HCT116 (cell line): ENCODE data around the gene DAPL1. TPM values are rescaled to one million over a fixed set of nuclear protein-coding genes. Genes with fewer than 3 reads are reported as not detected.

ENCODE experiments used
- ATAC-seq: fragments of 200-7000 bp; cut with Tn5 transposase; 2 replicates; pipeline ENCODE4 v1.9.1; 2020; ENCODE audit warnings: mild to moderate bottlenecking, moderate library complexity
- BruUV-seq: library from RNA; stranded (reverse); fragments of 400-500 nt; replicated peaks from 2 replicates; lab custom pipeline; 2021; lab: Mats Ljungman, UMichigan
- CTCF ChIA-PET: fragments of 300-600 bp; sonication (Branson Sonifier 250); formaldehyde crosslinking; loops from one replicate; lab custom pipeline; 2021; ENCODE audit warnings: antibody characterized with exemption; lab: Charles Lee
- POLR2A ChIA-PET: fragments of 300-600, 350-600 bp; sonication (Branson Sonifier 250); formaldehyde crosslinking; loops from one replicate; lab custom pipeline; 2021; ENCODE audit warnings: antibody characterized with exemption; lab: Charles Lee
- RAD21 ChIA-PET, 2 experiments: fragments of 300-600 bp; sonication (Branson Sonifier 250); formaldehyde crosslinking; loops; one replicate each; lab custom pipeline; 2023; ENCODE audit warnings: low total read pairs in 2 of 2; ENCODE audit not compliant: uncharacterized antibody in 2 of 2, unreplicated experiment in 2 of 2, low non-redundant PET in 1 of 2; lab: Charles Lee
- DNase-seq: peaks from one replicate; pipeline ENCODE4 v3.0.0-alpha.2; 2010; ENCODE audit warnings: low read depth, low spot score
- H2AFZ ChIP-seq: fragments of 200-600 bp; shearing (Covaris generic), sonication (generic); 2 replicates; pipeline ENCODE4 v1.6.1; 2017; ENCODE audit warnings: low read depth, mixed run types, mixed read lengths, antibody characterized with exemption, low read length; ENCODE audit not compliant: poor library complexity, severe bottlenecking
- H3K27ac ChIP-seq: 2 replicates; pipeline ENCODE4 v1.5.1; 2012; ENCODE audit warnings: low read depth, low read length
- H3K27me3 ChIP-seq: fragments of 200-600 bp; sonication (generic); 2 replicates; pipeline ENCODE4 v1.6.1; 2016; ENCODE audit warnings: mixed run types, low read length, mixed read lengths; ENCODE audit not compliant: insufficient read depth
- H3K36me3 ChIP-seq, 2 experiments: fragments of 200-500 bp in 1 of 2; fragments of 200-600 bp in 1 of 2; sonication (Bioruptor generic) in 1 of 2; sonication (generic) in 1 of 2; 2 replicates each; pipeline versions ENCODE4 v1.5.1 to v1.6.1; 2014 to 2016; ENCODE audit warnings: low read length in 2 of 2, inconsistent platforms in 1 of 2, mixed read lengths in 1 of 2, mixed run types in 1 of 2; ENCODE audit not compliant: insufficient read depth in 2 of 2, control insufficient read depth in 1 of 2
- H3K4me1 ChIP-seq, 2 experiments: fragments of 200-600 bp in 1 of 2; sonication (generic) in 1 of 2; 2 replicates each; pipeline versions ENCODE4 v1.5.1 to v1.6.1; 2012 to 2017; ENCODE audit warnings: low read length in 2 of 2, inconsistent platforms in 1 of 2, mild to moderate bottlenecking in 1 of 2, mixed read lengths in 1 of 2, mixed run types in 1 of 2, moderate library complexity in 1 of 2; ENCODE audit not compliant: insufficient read depth in 2 of 2, control insufficient read depth in 1 of 2
- H3K4me2 ChIP-seq: fragments of 200-600 bp; sonication (generic); 2 replicates; pipeline ENCODE4 v1.6.1; 2017; ENCODE audit warnings: mixed run types, low read length, mixed read lengths
- H3K4me3 ChIP-seq, 2 experiments: fragments of 200-600 bp in 1 of 2; sonication (generic) in 1 of 2; replicated peaks in 1 of 2; 2 replicates each; pipeline ENCODE4 v1.5.1; 2011 to 2016; ENCODE audit warnings: low read length in 2 of 2, control low read depth in 1 of 2, low read depth in 1 of 2, mild to moderate bottlenecking in 1 of 2, mixed read lengths in 1 of 2, mixed run types in 1 of 2
- H3K79me2 ChIP-seq: fragments of 200-600 bp; sonication (generic); 2 replicates; pipeline ENCODE4 v1.6.1; 2017; ENCODE audit warnings: mild to moderate bottlenecking, mixed run types, low read length, moderate library complexity, mixed read lengths; ENCODE audit not compliant: insufficient read depth
- H3K9ac ChIP-seq: fragments of 200-600 bp; sonication (generic); 2 replicates; pipeline ENCODE4 v1.6.1; 2016; ENCODE audit warnings: low read length, mixed read lengths
- H3K9me2 ChIP-seq: fragments of 200-600 bp; sonication (generic), shearing (Covaris generic); 2 replicates; pipeline ENCODE4 v1.6.1; 2017; ENCODE audit warnings: mixed run types, mild to moderate bottlenecking, moderate library complexity; ENCODE audit not compliant: insufficient read depth
- H3K9me3 ChIP-seq, 2 experiments: fragments of 200-500 bp in 1 of 2; fragments of 200-600 bp in 1 of 2; sonication (Bioruptor generic) in 1 of 2; sonication (generic) in 1 of 2; 2 replicates each; pipeline ENCODE4 v1.6.1; 2014 to 2017; ENCODE audit warnings: low read length in 2 of 2, mixed read lengths in 2 of 2, inconsistent platforms in 1 of 2, low read depth in 1 of 2, mild to moderate bottlenecking in 1 of 2, mixed run types in 1 of 2, moderate library complexity in 1 of 2; ENCODE audit not compliant: control insufficient read depth in 1 of 2, insufficient read depth in 1 of 2
- H4K20me1 ChIP-seq: fragments of 200-600 bp; sonication (generic), shearing (Covaris generic); 2 replicates; pipeline ENCODE4 v1.6.1; 2017; ENCODE audit warnings: mixed run types, mild to moderate bottlenecking, moderate library complexity; ENCODE audit not compliant: insufficient read depth
- CBX3 ChIP-seq: IDR thresholded peaks from 2 replicates; pipeline ENCODE4 v1.6.1; 2012; ENCODE audit warnings: low read depth
- EGR1 ChIP-seq: IDR thresholded peaks from 2 replicates; pipeline ENCODE4 v1.6.1; 2012; ENCODE audit warnings: low read depth
- ELF1 ChIP-seq: IDR thresholded peaks from 2 replicates; pipeline ENCODE4 v1.6.1; 2012; ENCODE audit warnings: low read depth, borderline replicate concordance
- EZH2 ChIP-seq: fragments of 200-600 bp; sonication (generic); IDR thresholded peaks from 2 replicates; pipeline ENCODE4 v1.6.1; 2017; ENCODE audit warnings: antibody characterized with exemption, mixed run types
- EZH2phosphoT487 ChIP-seq: fragments of 200-600 bp; IDR thresholded peaks from 2 replicates; pipeline ENCODE4 v1.6.1; 2018; ENCODE audit warnings: antibody characterized with exemption, borderline replicate concordance
- FOSL1 ChIP-seq: IDR thresholded peaks from 2 replicates; pipeline ENCODE4 v1.6.1; 2012; ENCODE audit warnings: low read depth
- JUND ChIP-seq: IDR thresholded peaks from 2 replicates; pipeline ENCODE4 v1.6.1; 2012
- POLR2A ChIP-seq: IDR thresholded peaks from 2 replicates; pipeline ENCODE4 v1.7.0; 2011; ENCODE audit warnings: borderline replicate concordance; ENCODE audit not compliant: insufficient read depth, insufficient read length; ENCODE audit errors: extremely low read depth
- POLR2AphosphoS5 ChIP-seq: IDR thresholded peaks from 2 replicates; pipeline ENCODE4 v1.6.1; 2011; ENCODE audit warnings: mild to moderate bottlenecking, low read depth, low read length, moderate library complexity
- RAD21 ChIP-seq: IDR thresholded peaks from 2 replicates; pipeline ENCODE4 v1.6.1; 2012; ENCODE audit warnings: low read depth, mild to moderate bottlenecking
- SRF ChIP-seq: IDR thresholded peaks from 2 replicates; pipeline ENCODE4 v1.6.1; 2012; ENCODE audit warnings: low read depth
- TCF7L2 ChIP-seq: IDR thresholded peaks from 2 replicates; pipeline ENCODE4 v1.7.0; 2011; ENCODE audit warnings: borderline replicate concordance, inconsistent platforms; ENCODE audit not compliant: insufficient read depth, insufficient read length; ENCODE audit errors: extremely low read depth
- YY1 ChIP-seq: IDR thresholded peaks from 2 replicates; pipeline ENCODE4 v1.6.1; 2011; ENCODE audit warnings: low read length, low read depth, moderate library complexity, mild to moderate bottlenecking; ENCODE audit not compliant: insufficient replicate concordance; ENCODE audit errors: extremely low read depth
- ZBTB33 ChIP-seq: IDR thresholded peaks from 2 replicates; pipeline ENCODE4 v1.6.1; 2011; ENCODE audit warnings: mild to moderate bottlenecking, low read length, moderate library complexity; ENCODE audit not compliant: insufficient replicate concordance; ENCODE audit errors: extremely low read depth
- intact Hi-C: fragments of 100-400 bp; cut with micrococcal nuclease; formaldehyde crosslinking; loops from 2 replicates; pipeline ENCODE4 v1.10.0; 2022
- total RNA-seq: library from RNA; stranded (reverse); gene quantifications from one replicate; pipeline ENCODE4 v1.2.1, GENCODE V29; 2021; ENCODE audit not compliant: unreplicated experiment
- TF ChIP-seq, protein P1 (sequence below): IDR thresholded peaks from 2 replicates; pipeline ENCODE4 v1.6.1; 2012

The DAPL1 gene
- total RNA-seq, 1 experiment from 2014 or later, result not detected

DNA sequence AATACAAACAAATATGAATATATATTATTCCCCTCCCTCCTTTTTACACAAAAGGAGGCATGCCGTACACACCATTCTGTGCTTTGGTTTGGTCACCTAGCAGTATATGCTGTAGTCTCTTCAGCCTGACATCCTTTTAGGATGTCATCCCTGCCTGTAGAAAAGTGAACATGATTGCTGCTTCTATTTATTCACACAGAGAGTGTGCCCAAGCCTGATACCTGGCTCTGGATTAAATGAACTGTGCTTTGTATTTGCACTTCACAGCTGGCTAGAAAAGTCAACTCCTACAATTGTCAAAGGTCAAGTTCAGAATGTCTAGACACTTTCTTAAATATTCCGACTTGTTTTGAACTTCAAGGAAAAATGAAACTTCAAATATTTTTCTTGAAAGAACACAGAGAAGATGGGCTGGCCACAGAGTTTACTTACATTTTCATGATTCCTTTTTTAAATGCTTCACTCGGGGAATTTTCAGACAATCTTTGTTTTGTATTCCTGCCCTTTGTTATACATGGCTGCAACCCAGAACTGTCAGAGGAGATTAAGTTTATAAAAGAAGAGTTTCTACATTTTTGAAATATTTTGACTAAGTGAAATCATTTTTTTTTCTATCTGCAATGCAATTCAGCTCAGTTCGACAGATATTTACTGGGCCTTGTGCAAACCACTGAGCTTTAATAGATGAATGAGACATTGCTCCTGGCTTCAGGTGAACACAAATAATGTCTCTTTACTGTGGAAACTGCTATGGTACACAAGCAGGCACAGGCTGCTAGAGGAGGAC, 33.5 kb downstream of the DAPL1 start (continued):
- TF ChIP-seq RAD21 (no peak), EZH2 (no peak)

DNA sequence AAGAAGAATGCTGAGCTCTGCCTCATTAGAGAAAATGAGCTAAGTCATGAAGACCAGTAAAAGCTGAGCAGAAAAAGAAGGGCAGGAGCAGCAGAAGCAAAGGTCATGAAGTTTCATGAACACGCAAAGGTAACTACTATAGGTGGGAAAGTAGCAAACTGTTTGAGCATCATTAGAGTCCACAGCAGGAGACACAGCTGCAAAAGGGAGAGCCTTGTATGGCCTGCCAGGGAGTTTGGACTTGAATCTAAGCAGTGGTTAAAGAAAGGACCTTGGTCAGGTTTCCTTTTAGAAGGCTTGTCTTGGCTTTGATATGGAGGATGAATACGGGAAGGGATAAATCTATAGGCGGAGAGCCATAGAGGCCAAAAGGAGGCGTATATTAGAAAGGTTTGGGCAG, 34.0 kb downstream of the DAPL1 start:
- no peaks in the 10 kb centered on the region for H3K36me3 ChIP-seq
- no peak for ATAC-seq
- DNase-seq, result no peak
- H3K79me2 ChIP-seq, result no peaks in the 10 kb centered on the region
- ChIA-PET RAD21 (no interaction called here), CTCF (no interaction called here), POLR2A (no interaction called here)
- H3K4me3 ChIP-seq, result no peak overlapping the region
- H3K27ac ChIP-seq, result no peak overlapping the region
- no peaks in the 10 kb centered on the region for H3K4me1 ChIP-seq
- H3K9me3 ChIP-seq, result no peaks in the 10 kb centered on the region
- H2AFZ ChIP-seq, result no peak overlapping the region
- no peaks in the 10 kb centered on the region for H3K27me3 ChIP-seq
- H3K9me2 ChIP-seq, result no peaks in the 10 kb centered on the region
- no TSS peak for BruUV-seq
- no peaks in the 10 kb centered on the region for H4K20me1 ChIP-seq
- no peak for TF ChIP-seq ELF1
- no peak for TF ChIP-seq POLR2A
- no peak for TF ChIP-seq YY1
- no peak for TF ChIP-seq TCF7L2
- no peak for TF ChIP-seq POLR2AphosphoS5
- TF ChIP-seq RAD21, result no peak
- TF ChIP-seq SRF, result no peak
- no peak for TF ChIP-seq EZH2
- no peak for TF ChIP-seq CBX3
- no peak for TF ChIP-seq EGR1
- TF ChIP-seq, protein P1, sequence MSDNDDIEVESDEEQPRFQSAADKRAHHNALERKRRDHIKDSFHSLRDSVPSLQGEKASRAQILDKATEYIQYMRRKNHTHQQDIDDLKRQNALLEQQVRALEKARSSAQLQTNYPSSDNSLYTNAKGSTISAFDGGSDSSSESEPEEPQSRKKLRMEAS, result no peak
- TF ChIP-seq FOSL1, result no peak
- TF ChIP-seq JUND, result no peak
- TF ChIP-seq ZBTB33, result no peak
- TF ChIP-seq EZH2phosphoT487, result no peak
- H3K9ac ChIP-seq, result no peak overlapping the region
- no peak overlapping the region for H3K4me2 ChIP-seq
- intact Hi-C loops, result no loop called here
